GM12878 (cell line): ENCODE results near the gene IRF2BP1.

ENCODE experiments used
- CTCF ChIP-seq, 3 experiments: IDR thresholded peaks in 2 of 3; conservative IDR thresholded peaks in 1 of 3; 2 replicates each; pipeline ENCODE4 v1.5.1; 2011; ENCODE audit warnings: low read depth in 3 of 3, low read length in 3 of 3, mild to moderate bottlenecking in 3 of 3, control low read depth in 2 of 3, moderate library complexity in 2 of 3, inconsistent platforms in 1 of 3, mixed read lengths in 1 of 3; ENCODE audit not compliant: control insufficient read depth in 2 of 3, insufficient read depth in 1 of 3; ENCODE audit errors: extremely low read depth in 1 of 3
- EP300 ChIP-seq, 2 experiments: fragments of 150-350 bp in 1 of 2; IDR thresholded peaks; 2 replicates each; pipeline ENCODE4 v1.6.1; 2011 to 2012; ENCODE audit warnings: low read depth in 2 of 2, low read length in 2 of 2, borderline replicate concordance in 1 of 2, improper control_type of control experiment in 1 of 2, inconsistent platforms in 1 of 2; ENCODE audit not compliant: control insufficient read depth in 1 of 2
- FOXM1 ChIP-seq: IDR thresholded peaks from 2 replicates; pipeline ENCODE4 v1.6.1; 2012; ENCODE audit warnings: low read depth, mild to moderate bottlenecking, inconsistent platforms, low read length, moderate library complexity
- MXI1 ChIP-seq: fragments of 150-350 bp; IDR thresholded peaks from 2 replicates; pipeline ENCODE4 v1.6.1; 2011; ENCODE audit warnings: low read depth, mild to moderate bottlenecking, inconsistent platforms, low read length, improper control_type of control experiment
- RAD21 ChIP-seq: IDR thresholded peaks from 2 replicates; pipeline ENCODE4 v1.6.1; 2011; ENCODE audit warnings: mild to moderate bottlenecking, low read depth, low read length, moderate library complexity; ENCODE audit not compliant: insufficient read depth
- RELB ChIP-seq: fragments of 450-650 bp; IDR thresholded peaks from 2 replicates; pipeline ENCODE4 v1.6.1; 2017; ENCODE audit warnings: low read depth, mild to moderate bottlenecking, moderate library complexity
- ZNF207 ChIP-seq: fragments of 450-650 bp; IDR thresholded peaks from 2 replicates; pipeline ENCODE4 v1.6.1; 2014; ENCODE audit warnings: antibody characterized with exemption, mild to moderate bottlenecking, borderline replicate concordance
- ZZZ3 ChIP-seq: IDR thresholded peaks from 2 replicates; pipeline ENCODE4 v1.6.1; 2011; ENCODE audit warnings: low read depth; ENCODE audit not compliant: control insufficient read depth, insufficient read length
- TF ChIP-seq, protein P1 (sequence below): IDR thresholded peaks from 2 replicates; pipeline ENCODE4 v1.6.1; 2012; ENCODE audit warnings: low read length, inconsistent platforms
- TF ChIP-seq, protein P2 (sequence below): fragments of 450-650 bp; IDR thresholded peaks from 2 replicates; pipeline ENCODE4 v1.6.1; 2017; ENCODE audit warnings: borderline replicate concordance
- TF ChIP-seq, protein P3 (sequence below): IDR thresholded peaks from 2 replicates; pipeline ENCODE4 v1.6.1; 2012; ENCODE audit warnings: low read depth, low read length, improper control_type of control experiment

DNA sequence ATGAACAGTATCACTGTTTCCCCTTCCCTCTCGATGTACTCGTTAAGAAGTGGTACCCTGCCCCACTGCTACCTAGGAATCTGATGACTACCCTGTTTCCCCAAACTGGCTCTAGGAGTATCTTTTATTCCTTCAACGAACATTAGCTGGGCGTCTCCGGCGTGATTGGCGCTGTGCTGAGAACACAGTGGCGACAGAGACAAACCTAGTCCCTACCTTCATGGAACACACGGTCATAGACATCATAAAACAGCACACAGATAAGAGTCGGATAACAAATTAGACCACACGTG lies 23.7 kb downstream of the IRF2BP1 start:
- no peak for TF ChIP-seq MXI1
- TF ChIP-seq, protein P1, sequence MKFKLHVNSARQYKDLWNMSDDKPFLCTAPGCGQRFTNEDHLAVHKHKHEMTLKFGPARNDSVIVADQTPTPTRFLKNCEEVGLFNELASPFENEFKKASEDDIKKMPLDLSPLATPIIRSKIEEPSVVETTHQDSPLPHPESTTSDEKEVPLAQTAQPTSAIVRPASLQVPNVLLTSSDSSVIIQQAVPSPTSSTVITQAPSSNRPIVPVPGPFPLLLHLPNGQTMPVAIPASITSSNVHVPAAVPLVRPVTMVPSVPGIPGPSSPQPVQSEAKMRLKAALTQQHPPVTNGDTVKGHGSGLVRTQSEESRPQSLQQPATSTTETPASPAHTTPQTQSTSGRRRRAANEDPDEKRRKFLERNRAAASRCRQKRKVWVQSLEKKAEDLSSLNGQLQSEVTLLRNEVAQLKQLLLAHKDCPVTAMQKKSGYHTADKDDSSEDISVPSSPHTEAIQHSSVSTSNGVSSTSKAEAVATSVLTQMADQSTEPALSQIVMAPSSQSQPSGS, result no peak
- TF ChIP-seq ZZZ3, result no peak
- TF ChIP-seq FOXM1, result no peak
- TF ChIP-seq RELB, result no peak
- TF ChIP-seq CTCF (IDR thresholded peaks at IDR 0.05 in 2 of 3, conservative IDR thresholded peaks at IDR 0.05 in 1 of 3; ENCODE audit: control insufficient read depth in 2 of 3, extremely low read depth in 1 of 3, insufficient read depth in 1 of 3, low read depth in 3 of 3, low read length in 3 of 3), result no peak
- TF ChIP-seq EP300 (IDR thresholded peaks at IDR 0.05; ENCODE audit: borderline replicate concordance in 1 of 2, control insufficient read depth in 1 of 2, low read depth in 2 of 2, low read length in 2 of 2), result no peak
- no peak for TF ChIP-seq RAD21
- TF ChIP-seq, protein P2, sequence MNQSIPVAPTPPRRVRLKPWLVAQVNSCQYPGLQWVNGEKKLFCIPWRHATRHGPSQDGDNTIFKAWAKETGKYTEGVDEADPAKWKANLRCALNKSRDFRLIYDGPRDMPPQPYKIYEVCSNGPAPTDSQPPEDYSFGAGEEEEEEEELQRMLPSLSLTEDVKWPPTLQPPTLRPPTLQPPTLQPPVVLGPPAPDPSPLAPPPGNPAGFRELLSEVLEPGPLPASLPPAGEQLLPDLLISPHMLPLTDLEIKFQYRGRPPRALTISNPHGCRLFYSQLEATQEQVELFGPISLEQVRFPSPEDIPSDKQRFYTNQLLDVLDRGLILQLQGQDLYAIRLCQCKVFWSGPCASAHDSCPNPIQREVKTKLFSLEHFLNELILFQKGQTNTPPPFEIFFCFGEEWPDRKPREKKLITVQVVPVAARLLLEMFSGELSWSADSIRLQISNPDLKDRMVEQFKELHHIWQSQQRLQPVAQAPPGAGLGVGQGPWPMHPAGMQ, result no peak
- TF ChIP-seq, protein P3, sequence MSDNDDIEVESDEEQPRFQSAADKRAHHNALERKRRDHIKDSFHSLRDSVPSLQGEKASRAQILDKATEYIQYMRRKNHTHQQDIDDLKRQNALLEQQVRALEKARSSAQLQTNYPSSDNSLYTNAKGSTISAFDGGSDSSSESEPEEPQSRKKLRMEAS, result no peak
- no peak for TF ChIP-seq ZNF207
